Mesendoderm (in vitro differentiated cells): ENCODE results near the gene COL2A1.

Source experiments
- DNase-seq: peaks from one replicate; pipeline ENCODE4 v3.0.0; 2013
- H2AK5ac ChIP-seq: 2 replicates; pipeline ENCODE4 v1.6.1; 2013; ENCODE audit warnings: low read length, inconsistent platforms
- H2BK120ac ChIP-seq: 2 replicates; pipeline ENCODE4 v1.6.1; 2013; ENCODE audit warnings: low read depth, mild to moderate bottlenecking, low read length, moderate library complexity, mixed read lengths
- H2BK15ac ChIP-seq: replicated peaks from 2 replicates; pipeline ENCODE4 v1.6.1; 2013; ENCODE audit warnings: low read depth, mild to moderate bottlenecking, moderate library complexity
- H2BK5ac ChIP-seq: 2 replicates; pipeline ENCODE4 v1.6.1; 2013; ENCODE audit warnings: low read length, inconsistent platforms
- H3K18ac ChIP-seq: 2 replicates; pipeline ENCODE4 v1.6.1; 2013; ENCODE audit warnings: mild to moderate bottlenecking, low read length, mixed read lengths
- H3K23ac ChIP-seq: one replicate; pipeline ENCODE4 v1.6.1; 2013; ENCODE audit warnings: low read length
- H3K27ac ChIP-seq: 2 replicates; pipeline ENCODE4 v1.5.1; 2013; ENCODE audit warnings: low read depth, mild to moderate bottlenecking, inconsistent platforms, low read length, moderate library complexity
- H3K27me3 ChIP-seq: 2 replicates; pipeline ENCODE4 v1.6.1; 2013; ENCODE audit warnings: low read length, control low read depth, mild to moderate bottlenecking, inconsistent platforms; ENCODE audit not compliant: insufficient read depth, poor library complexity
- H3K36me3 ChIP-seq: 2 replicates; pipeline ENCODE4 v1.6.1; 2013; ENCODE audit warnings: low read length, inconsistent platforms; ENCODE audit not compliant: control insufficient read depth, insufficient read depth
- H3K4ac ChIP-seq: one replicate; pipeline ENCODE4 v1.6.1; 2013; ENCODE audit warnings: low read depth, mild to moderate bottlenecking, low read length, moderate library complexity
- H3K4me1 ChIP-seq: 2 replicates; pipeline ENCODE4 v1.6.1; 2013; ENCODE audit warnings: low read depth, low read length, inconsistent platforms; ENCODE audit not compliant: control insufficient read depth
- H3K4me2 ChIP-seq: 2 replicates; pipeline ENCODE4 v1.6.1; 2013; ENCODE audit warnings: low read length
- H3K4me3 ChIP-seq: 2 replicates; pipeline ENCODE4 v1.5.1; 2013; ENCODE audit warnings: mild to moderate bottlenecking, low read length
- H3K56ac ChIP-seq: one replicate; pipeline ENCODE4 v1.6.1; 2013; ENCODE audit warnings: low read length
- H3K79me1 ChIP-seq: 2 replicates; pipeline ENCODE4 v1.6.1; 2013; ENCODE audit warnings: low read length, inconsistent platforms
- H3K79me2 ChIP-seq: 2 replicates; pipeline ENCODE4 v1.6.1; 2013; ENCODE audit warnings: mild to moderate bottlenecking, low read length; ENCODE audit not compliant: control insufficient read depth, insufficient read depth
- H3K9ac ChIP-seq: 2 replicates; pipeline ENCODE4 v1.6.1; 2013; ENCODE audit warnings: low read length, inconsistent platforms
- H4K5ac ChIP-seq: one replicate; pipeline ENCODE4 v1.6.1; 2013; ENCODE audit warnings: low read length
- H4K8ac ChIP-seq: one replicate; pipeline ENCODE4 v1.6.1; 2013; ENCODE audit warnings: low read depth, mild to moderate bottlenecking, control low read depth, low read length, moderate library complexity
- WGBS: extraction: QIAGEN DNeasy Blood & Tissue Kit; methylation state at CpG from one replicate; pipeline ENCODE4 v1.1.7; 2013; ENCODE audit warnings: low lambda C conversion rate, missing lambda C conversion rate; ENCODE audit not compliant: insufficient coverage; ENCODE audit errors: extremely low coverage; 5-methylcytosine and 5-hydroxymethylcytosine counted together

Gene COL2A1

GRCh38 chr12:48019639-48020265 lies 15.5 kb upstream of the COL2A1 start:
- H2BK15ac ChIP-seq, result no peak overlapping the region
- no peak overlapping the region for H3K4me3 ChIP-seq
- H3K9ac ChIP-seq, result no peak overlapping the region
- no peaks in the 10 kb centered on the region for H3K79me2 ChIP-seq
- no peak overlapping the region for H4K5ac ChIP-seq
- no peak overlapping the region for H2BK5ac ChIP-seq
- H3K4me2 ChIP-seq, result no peak overlapping the region
- H2BK120ac ChIP-seq, result no peak overlapping the region
- H3K79me1 ChIP-seq, result no peaks in the 10 kb centered on the region
- no CpG with 5 or more reads among the region's 3 CpGs for WGBS
- no peaks in the 10 kb centered on the region for H3K36me3 ChIP-seq
- H3K4ac ChIP-seq, result no peak overlapping the region
- H3K56ac ChIP-seq, result no peak overlapping the region
- H3K18ac ChIP-seq, result no peak overlapping the region
- no peak overlapping the region for H4K8ac ChIP-seq
- peaks cover 6% of the 10 kb centered on the region for H3K4me1 ChIP-seq
- no peak overlapping the region for H3K27ac ChIP-seq
- no peak for DNase-seq
- H3K23ac ChIP-seq, result no peak overlapping the region
- no peak overlapping the region for H2AK5ac ChIP-seq
- H3K27me3 ChIP-seq, result peaks cover 62% of the 10 kb centered on the region

- Histone ChIP-seq H3K36me3 (no peaks in the 10 kb centered on the region), H3K56ac (no peak overlapping the region), H3K4ac (no peak overlapping the region), H3K27me3 (peaks cover 64% of the 10 kb centered on the region), H3K23ac (no peak overlapping the region), H3K4me3 (no peak overlapping the region), H3K18ac (no peak overlapping the region), H3K27ac (no peak overlapping the region), H2BK120ac (no peak overlapping the region), H4K8ac (no peak overlapping the region), H2BK5ac (no peak overlapping the region), H3K79me2 (no peaks in the 10 kb centered on the region), H3K79me1 (no peaks in the 10 kb centered on the region), H3K9ac (no peak overlapping the region), H2BK15ac (no peak overlapping the region), H3K4me1 (peaks cover 6% of the 10 kb centered on the region), H2AK5ac (no peak overlapping the region), H3K4me2 (no peak overlapping the region), H4K5ac (no peak overlapping the region)
- WGBS, result no CpG with 5 or more reads among the region's 4 CpGs
- no peak for DNase-seq
Measured at GRCh38 chr12:48018618-48018995, 14.3 kb upstream of the COL2A1 start.

GRCh38 chr12:48017921-48018617 lies 13.8 kb upstream of the COL2A1 start:
- no CpG with 5 or more reads among the region's 4 CpGs for WGBS
- no peak for DNase-seq
- no peak overlapping the region for H3K4me3 ChIP-seq
- H3K79me2 ChIP-seq, result no peaks in the 10 kb centered on the region
- H3K4me1 ChIP-seq, result peaks cover 5% of the 10 kb centered on the region
- H2BK15ac ChIP-seq, result no peak overlapping the region
- no peak overlapping the region for H3K23ac ChIP-seq
- H3K9ac ChIP-seq, result no peak overlapping the region
- no peak overlapping the region for H3K56ac ChIP-seq
- H4K8ac ChIP-seq, result no peak overlapping the region
- no peak overlapping the region for H3K27ac ChIP-seq
- no peak overlapping the region for H2AK5ac ChIP-seq
- H2BK120ac ChIP-seq, result no peak overlapping the region
- H3K36me3 ChIP-seq, result no peaks in the 10 kb centered on the region
- H3K18ac ChIP-seq, result no peak overlapping the region
- peaks cover 66% of the 10 kb centered on the region for H3K27me3 ChIP-seq
- no peak overlapping the region for H3K4ac ChIP-seq
- H3K79me1 ChIP-seq, result no peaks in the 10 kb centered on the region
- H2BK5ac ChIP-seq, result no peak overlapping the region
- no peak overlapping the region for H3K4me2 ChIP-seq
- H4K5ac ChIP-seq, result no peak overlapping the region

GRCh38 chr12:48017496-48017895 lies 13.2 kb upstream of the COL2A1 start:
- H3K4me1 ChIP-seq, result no peaks in the 10 kb centered on the region
- DNase-seq, result no peak
- no CpG with 5 or more reads among the region's 5 CpGs for WGBS
- H3K36me3 ChIP-seq, result no peaks in the 10 kb centered on the region
- no peak overlapping the region for H2BK120ac ChIP-seq
- H3K18ac ChIP-seq, result no peak overlapping the region
- H3K4ac ChIP-seq, result no peak overlapping the region
- no peaks in the 10 kb centered on the region for H3K79me2 ChIP-seq
- no peak overlapping the region for H3K4me2 ChIP-seq
- H3K56ac ChIP-seq, result no peak overlapping the region
- H4K5ac ChIP-seq, result no peak overlapping the region
- H4K8ac ChIP-seq, result no peak overlapping the region
- H3K27ac ChIP-seq, result no peak overlapping the region
- no peak overlapping the region for H2BK5ac ChIP-seq
- H3K23ac ChIP-seq, result no peak overlapping the region
- H3K79me1 ChIP-seq, result no peaks in the 10 kb centered on the region
- no peak overlapping the region for H3K9ac ChIP-seq
- H2AK5ac ChIP-seq, result no peak overlapping the region
- peaks cover 65% of the 10 kb centered on the region for H3K27me3 ChIP-seq
- H3K4me3 ChIP-seq, result no peak overlapping the region
- H2BK15ac ChIP-seq, result no peak overlapping the region

GRCh38 chr12:48016373-48017020 lies 12.2 kb upstream of the COL2A1 start:
- no peak overlapping the region for H3K23ac ChIP-seq
- no peak overlapping the region for H3K4me3 ChIP-seq
- no peak overlapping the region for H4K5ac ChIP-seq
- no peaks in the 10 kb centered on the region for H3K36me3 ChIP-seq
- H3K4me2 ChIP-seq, result no peak overlapping the region
- WGBS, result no CpG with 5 or more reads among the region's 8 CpGs
- no peaks in the 10 kb centered on the region for H3K79me1 ChIP-seq
- no peak overlapping the region for H3K56ac ChIP-seq
- no peak overlapping the region for H2BK15ac ChIP-seq
- no peak overlapping the region for H2BK120ac ChIP-seq
- no peak overlapping the region for H3K27ac ChIP-seq
- no peak for DNase-seq
- H3K4ac ChIP-seq, result no peak overlapping the region
- no peak overlapping the region for H2BK5ac ChIP-seq
- H3K9ac ChIP-seq, result no peak overlapping the region
- no peak overlapping the region for H4K8ac ChIP-seq
- H3K79me2 ChIP-seq, result no peaks in the 10 kb centered on the region
- no peak overlapping the region for H3K18ac ChIP-seq
- peaks cover 68% of the 10 kb centered on the region for H3K27me3 ChIP-seq
- no peak overlapping the region for H2AK5ac ChIP-seq
- no peaks in the 10 kb centered on the region for H3K4me1 ChIP-seq
